ENCODE results near the gene ASCL2. TPM values are rescaled to one million over a fixed set of nuclear protein-coding genes. Genes with fewer than 3 reads are reported as not detected.

Gene ASCL2
- 7.6 TPM for total RNA-seq

DNA sequence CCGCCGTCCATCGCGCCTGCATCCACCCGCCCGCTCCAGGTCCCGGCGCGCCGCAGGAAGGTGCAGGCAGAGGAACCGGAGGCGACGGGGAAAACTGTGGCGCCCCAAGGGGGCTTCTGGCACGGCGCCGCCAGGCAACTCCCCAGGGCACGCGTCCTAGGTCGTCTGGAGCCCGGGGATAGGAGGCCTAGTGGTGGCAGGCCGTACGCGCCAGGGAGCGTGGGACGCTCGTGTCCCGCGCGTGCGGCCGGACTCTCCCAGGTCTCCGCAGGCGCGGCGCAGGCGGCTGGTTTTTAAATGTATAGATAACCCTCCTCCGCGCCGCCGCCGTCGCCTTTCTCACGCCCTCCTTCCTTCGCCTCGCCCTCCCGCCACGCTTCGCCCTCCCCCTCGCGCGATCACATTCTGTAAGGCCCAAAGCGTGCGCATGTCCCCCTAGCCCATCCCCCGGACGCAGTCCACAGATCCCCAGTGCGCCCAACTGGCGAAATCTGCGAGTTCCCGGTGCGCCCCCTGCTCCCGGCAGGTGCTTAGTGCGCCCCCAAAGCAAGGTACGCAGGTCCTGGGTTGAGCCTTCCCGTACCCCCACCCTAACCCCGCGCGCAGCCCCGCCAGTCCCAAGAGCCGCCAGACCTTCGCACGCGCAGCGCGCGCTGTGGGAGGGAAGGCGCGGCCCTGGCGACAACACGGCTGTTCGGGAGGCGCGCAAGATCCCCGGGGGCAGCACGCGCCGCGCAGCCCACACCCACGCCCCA, at the start of gene ASCL2:
TSS of gene ASCL2 (minus strand) at position 267 of the 755 bp plus-strand sequence. CDS start at position 11, 256 bp downstream.

DNA sequence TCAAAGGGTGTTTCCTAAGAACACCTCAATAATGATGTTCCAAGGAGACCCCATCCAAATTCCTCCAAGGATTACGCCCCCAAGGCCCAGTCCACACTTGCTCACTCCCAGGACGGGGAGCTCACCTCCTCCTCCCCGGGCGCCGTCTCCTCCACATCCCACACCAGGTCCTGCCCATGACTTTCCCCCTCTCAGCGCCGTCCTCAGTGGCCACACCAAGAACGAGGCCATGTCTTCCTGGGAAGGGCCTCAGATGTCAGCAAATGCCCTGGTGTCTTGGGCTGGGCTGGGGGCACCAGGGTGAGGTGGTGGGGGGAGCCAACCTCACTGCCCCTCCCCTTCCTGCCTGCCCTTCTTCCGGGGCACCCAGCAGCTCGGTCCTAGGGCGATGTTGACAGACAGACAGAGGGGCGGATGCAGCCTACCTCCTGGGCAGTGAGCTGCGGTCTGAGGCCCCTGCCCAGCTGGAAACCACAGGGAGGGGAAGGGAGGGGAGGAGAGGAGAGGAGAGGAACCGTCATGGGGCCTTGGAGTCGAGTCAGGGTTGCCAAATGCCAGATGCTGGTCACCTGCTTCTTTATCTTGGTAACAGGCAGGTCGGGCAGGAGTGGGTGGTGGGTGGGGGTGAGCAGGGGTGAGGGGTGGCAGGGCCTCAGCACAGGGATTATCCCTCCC, 31.4 kb upstream of the ASCL2 start, which contains the start of the genes C11orf21 and TSPAN32:
TSS of gene C11orf21 (minus strand) at position 288 of the 675 bp plus-strand sequence. CDS start at position 178, 110 bp downstream.
TSS of gene TSPAN32 (plus strand) at position 383 of the 675 bp plus-strand sequence. CDS start at position 520, 137 bp downstream.

Other genes with a start within 250 kb of the ASCL2 start
- 562 TPM for gene IGF2, start 131.2 kb downstream of the ASCL2 start, total RNA-seq
- 0.35 TPM for gene INS, start 109.4 kb downstream of the ASCL2 start, total RNA-seq
- 1.3 TPM for gene TH, start 98.8 kb downstream of the ASCL2 start, total RNA-seq
- 3.2 TPM for gene C11orf21, start 31.3 kb upstream of the ASCL2 start, total RNA-seq
- 7.0 TPM for gene TSPAN32, start 31.4 kb upstream of the ASCL2 start, total RNA-seq
- gene CD81, start 106.7 kb upstream of the ASCL2 start, total RNA-seq, result 550 TPM
- gene TSSC4, start 130.2 kb upstream of the ASCL2 start, total RNA-seq, result 36.1 TPM
- 1.1 TPM for gene TRPM5, start 173.9 kb upstream of the ASCL2 start, total RNA-seq
- gene KCNQ1, start 174.4 kb upstream of the ASCL2 start, total RNA-seq, result 17.4 TPM